AG04450 (cell line): ENCODE results near the gene EFCAB14. TPM values are rescaled to one million over a fixed set of nuclear protein-coding genes. Genes with fewer than 3 reads are reported as not detected.

Experiments
- CTCF ChIA-PET: fragments of 300-600, 350-600 bp; formaldehyde crosslinking; extraction: SDS; loops from one replicate; lab custom pipeline; 2022; ENCODE audit warnings: antibody characterized with exemption, inconsistent platforms; lab: Charles Lee
- POLR2A ChIA-PET: fragments of 350-600 bp; formaldehyde crosslinking; extraction: SDS; loops from one replicate; lab custom pipeline; 2021; ENCODE audit warnings: antibody characterized with exemption, inconsistent platforms; lab: Yijun Ruan, JAX
- DNase-seq: peaks from one replicate; pipeline ENCODE4 v3.0.0-alpha.2; 2011; ENCODE audit warnings: low read depth, low spot score
- H3K27ac ChIP-seq: one replicate; pipeline ENCODE4 v1.5.1; 2012; ENCODE audit warnings: low read depth, low read length, control low read depth
- H3K27me3 ChIP-seq: one replicate; pipeline ENCODE4 v1.6.0; 2012; ENCODE audit warnings: low read length; ENCODE audit not compliant: control insufficient read depth, insufficient read depth
- H3K4me3 ChIP-seq: 2 replicates; pipeline ENCODE4 v1.5.1; 2011; ENCODE audit warnings: mild to moderate bottlenecking, low read depth, low read length, control low read depth
- H3K9me3 ChIP-seq: 2 replicates; pipeline ENCODE4 v1.5.1; 2012; ENCODE audit warnings: low read length; ENCODE audit not compliant: control insufficient read depth, insufficient read depth
- CTCF ChIP-seq: IDR thresholded peaks from 2 replicates; pipeline ENCODE4 v1.5.1; 2011; ENCODE audit warnings: low read depth, low read length, control low read depth, inconsistent platforms
- polyA plus RNA-seq: library from polyadenylated mRNA; depleted of rRNA; stranded (reverse); fragments of >200 nt; gene quantifications from 2 replicates; pipeline ENCODE4 v1.2.3, GENCODE V29; 2011

Gene EFCAB14
- polyA plus RNA-seq, 1 experiment = 69.9 TPM

DNA sequence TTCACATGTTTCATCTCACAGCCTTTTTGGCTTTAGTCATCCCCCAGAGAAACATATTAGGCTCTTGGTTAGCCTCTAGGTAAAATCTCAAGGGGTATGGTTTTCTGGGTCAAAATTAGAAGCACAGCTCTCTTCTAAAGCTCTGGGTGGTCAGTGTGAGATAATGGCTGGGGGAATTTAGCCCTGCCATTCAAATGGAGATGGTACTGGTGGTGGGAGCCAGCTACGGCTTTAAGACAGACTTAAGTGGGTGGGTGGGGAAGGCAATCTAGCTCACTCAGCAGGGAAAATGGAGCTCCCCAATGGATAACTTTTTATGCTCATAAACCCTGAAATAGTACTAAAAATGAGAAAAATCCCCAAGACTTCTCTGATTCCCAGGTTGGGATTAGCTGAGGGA is 41.6 kb downstream of the EFCAB14 start:
- ChIA-PET POLR2A (no interaction called here), CTCF (interaction anchor here (0.6 to 1.9 kb wide), 3 partner anchors 47 to 231 kb away, joined by 3 to 4 read pairs (median 4); no protein-coding TSS in a partner anchor)
- Histone ChIP-seq H3K4me3 (no peak overlapping the region), H3K27me3 (no peaks in the 10 kb centered on the region), H3K27ac (no peak overlapping the region), H3K9me3 (no peaks in the 10 kb centered on the region)
- DNase-seq = no peak
- no peak for TF ChIP-seq CTCF

DNA sequence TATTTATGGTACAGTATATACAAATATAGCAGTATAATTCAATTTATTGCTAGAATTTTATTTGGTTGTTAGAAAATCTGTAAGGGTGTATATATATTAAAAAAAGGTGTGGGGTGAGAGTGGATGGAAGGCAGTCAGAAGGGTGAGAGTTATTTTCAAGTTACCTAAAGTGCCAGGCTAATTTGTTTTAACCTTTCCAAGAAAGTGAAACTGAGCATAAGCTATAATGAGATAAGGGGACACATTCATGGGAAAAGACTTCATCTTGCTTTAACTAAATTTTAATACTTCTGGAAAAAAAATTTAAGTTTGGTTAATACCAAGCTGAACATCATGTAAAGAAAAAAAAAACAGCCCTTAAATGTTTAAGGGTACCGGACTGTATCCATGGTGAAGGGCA is 42.4 kb downstream of the EFCAB14 start:
- H3K27me3 ChIP-seq = no peaks in the 10 kb centered on the region
- no peaks in the 10 kb centered on the region for H3K9me3 ChIP-seq
- ChIA-PET CTCF (interaction anchor here (1.4 to 1.9 kb wide), 2 partner anchors 48 to 54 kb away, joined by 4 read pairs; no protein-coding TSS in a partner anchor), POLR2A (no interaction called here)
- H3K27ac ChIP-seq = no peak overlapping the region
- H3K4me3 ChIP-seq = no peak overlapping the region
- no peak for TF ChIP-seq CTCF
- DNase-seq = no peak

GRCh38 chr1:46675549-46676314 is 43.2 kb downstream of the EFCAB14 start:
- H3K27me3 ChIP-seq = no peaks in the 10 kb centered on the region
- POLR2A ChIA-PET = no interaction called here
- no peaks in the 10 kb centered on the region for H3K9me3 ChIP-seq
- no peak overlapping the region for H3K4me3 ChIP-seq
- TF ChIP-seq CTCF = no peak
- H3K27ac ChIP-seq = no peak overlapping the region
- CTCF ChIA-PET = interaction anchor here (1.4 to 1.9 kb wide), 2 partner anchors 49 to 54 kb away, joined by 4 read pairs; no protein-coding TSS in a partner anchor
- no peak for DNase-seq

DNA sequence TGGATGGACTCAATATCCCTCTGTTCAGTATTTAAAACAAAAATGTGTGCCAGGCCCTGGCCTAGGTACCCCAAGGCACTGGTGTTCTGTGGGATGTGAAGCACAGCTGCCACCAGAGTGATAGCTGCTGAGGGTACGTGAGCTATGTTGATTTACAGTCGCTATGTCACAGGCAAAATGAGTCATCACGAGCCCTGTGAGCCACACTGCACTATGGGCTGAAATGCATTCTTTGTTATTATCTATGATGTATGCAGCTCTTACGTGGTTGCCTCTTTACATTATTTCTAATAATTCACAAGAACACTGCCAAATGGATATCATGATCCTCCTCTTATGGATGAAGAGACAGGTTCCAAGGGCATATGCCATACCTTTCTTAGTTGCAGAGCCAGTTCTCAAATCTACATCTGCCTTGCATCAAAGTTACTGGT is 45.1 kb downstream of the EFCAB14 start:
- CTCF ChIA-PET = interaction anchor here (0.6 to 1.5 kb wide), 2 partner anchors 70 to 226 kb away, joined by 3 read pairs; partner anchors contain the start of gene MKNK1
- no peaks in the 10 kb centered on the region for H3K9me3 ChIP-seq
- TF ChIP-seq CTCF = no peak
- no peak for DNase-seq
- POLR2A ChIA-PET = interaction anchor here (1.0 kb wide), 1 partner anchor 57 kb away, joined by 3 read pairs; the partner anchor contains the start of gene MOB3C
- H3K27ac ChIP-seq = no peak overlapping the region
- H3K27me3 ChIP-seq = no peaks in the 10 kb centered on the region
- H3K4me3 ChIP-seq = no peak overlapping the region

DNA sequence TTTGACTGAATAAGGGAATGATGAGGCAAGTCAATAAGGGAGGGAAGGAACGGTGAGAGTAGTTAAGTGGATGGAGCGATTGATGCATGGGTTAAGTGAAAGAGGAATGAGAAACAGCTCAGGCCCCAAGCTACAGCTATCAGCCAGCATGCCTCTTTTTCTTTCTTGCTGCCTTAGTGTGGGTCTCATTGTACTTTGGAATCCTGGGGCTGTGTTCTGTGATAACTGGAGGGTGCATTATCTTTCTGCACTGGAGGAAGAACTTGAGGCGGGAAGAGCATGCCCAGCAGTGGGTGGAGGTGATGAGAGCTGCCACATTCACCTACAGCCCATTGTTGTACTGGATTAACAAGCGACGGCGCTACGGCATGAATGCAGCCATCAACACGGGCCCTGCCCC is 46.2 kb downstream of the EFCAB14 start:
- ChIA-PET CTCF (interaction anchor here (1.5 kb wide), 1 partner anchor 69 kb away, joined by 3 read pairs; the partner anchor contains the start of gene MKNK1), POLR2A (no interaction called here)
- Histone ChIP-seq H3K27ac (no peak overlapping the region), H3K4me3 (no peak overlapping the region), H3K9me3 (no peaks in the 10 kb centered on the region), H3K27me3 (no peaks in the 10 kb centered on the region)
- DNase-seq = no peak
- TF ChIP-seq CTCF = no peak
